Stimulated activated CD8-positive, alpha-beta memory T cell treated with anti-CD3 and anti-CD28 coated beads, Interleukin-7, amount 100 ng/mL, for 1 hour (primary cell): ENCODE measurements around the gene NTN4.
"Not testable (repeated sequence)": the region's sequence is repeated elsewhere in the genome, so short reads cannot be mapped to it uniquely, and the experiment has no call there.

Source experiments
- DNase-seq, 2 donors: peaks; one replicate each; pipeline ENCODE4 v3.0.0-alpha.2; 2020; ENCODE audit warnings: low read depth in 2 of 2

The NTN4 gene

DNA sequence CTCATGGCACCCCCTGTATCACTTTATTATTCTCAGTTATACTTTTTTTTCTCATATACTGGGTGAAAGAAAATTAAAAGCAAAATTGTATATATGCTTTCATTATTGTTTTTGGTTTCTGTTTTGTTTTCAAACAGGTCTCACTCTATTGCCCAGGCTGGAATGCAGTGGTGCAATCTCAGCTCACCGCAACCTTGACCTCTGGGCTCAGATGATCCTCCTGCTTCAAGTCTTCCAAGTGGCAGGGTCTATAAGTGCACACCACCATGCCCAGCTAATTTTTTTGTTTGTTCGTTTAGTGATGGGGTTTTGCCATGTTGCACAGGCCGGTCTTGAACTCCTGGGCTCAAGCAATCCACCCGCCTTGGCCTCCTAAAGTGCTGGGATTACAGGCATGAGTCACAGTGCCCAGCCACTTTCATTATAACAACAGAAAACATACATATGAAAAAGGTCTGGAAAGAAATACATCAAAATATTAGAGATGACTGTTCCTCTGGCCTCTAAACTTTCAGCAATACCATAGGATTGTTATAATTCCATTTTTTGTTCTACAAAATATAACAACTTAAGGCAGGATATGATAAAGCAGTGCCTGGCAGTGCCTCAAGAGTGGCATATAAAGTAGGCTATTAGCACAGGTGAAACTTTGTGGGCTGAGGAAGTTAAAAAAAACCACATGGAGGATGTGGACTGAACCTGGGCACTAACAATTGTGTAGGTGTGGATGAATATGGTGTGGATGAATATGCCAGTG is 5.8 kb upstream of the NTN4 start:
- no peak for DNase-seq

- no peak for DNase-seq
These were observed 619 bp upstream of the NTN4 start for GRCh38 chr12:95790917-95791849.

- DNase-seq = no peak
These were observed 1.2 kb downstream of the NTN4 start for GRCh38 chr12:95789126-95790032.

GRCh38 chr12:95788637-95789036 is 1.9 kb downstream of the NTN4 start:
- DNase-seq = no peak

GRCh38 chr12:95787274-95787818 is 3.2 kb downstream of the NTN4 start:
- DNase-seq = no peak

GRCh38 chr12:95784915-95785314 is 5.6 kb downstream of the NTN4 start:
- no peak for DNase-seq

DNA sequence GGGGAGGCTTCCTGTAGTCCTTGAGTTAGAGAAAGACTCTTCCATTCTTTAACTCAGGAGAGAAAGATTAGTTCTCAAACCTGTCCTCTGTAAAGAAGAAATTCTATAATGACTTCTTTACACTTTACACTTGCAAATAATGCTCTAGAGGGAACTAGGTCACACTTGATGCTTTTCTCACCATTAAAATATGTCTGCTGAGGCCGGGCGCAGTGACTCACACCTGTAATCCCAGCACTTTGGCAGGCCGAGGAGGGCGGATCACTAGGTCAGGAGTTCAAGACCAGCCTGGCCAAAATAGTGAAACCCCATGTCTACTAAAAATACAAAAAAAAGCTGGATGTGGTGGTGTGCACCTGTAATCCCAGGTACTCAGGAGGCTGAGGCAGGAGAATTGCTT is 6.3 kb downstream of the NTN4 start:
- no peak for DNase-seq

GRCh38 chr12:95775466-95775865 is 15.1 kb downstream of the NTN4 start:
- DNase-seq = not testable (repeated sequence)

- DNase-seq = no peak
These were observed 16.1 kb downstream of the NTN4 start for GRCh38 chr12:95774311-95775045.

DNA sequence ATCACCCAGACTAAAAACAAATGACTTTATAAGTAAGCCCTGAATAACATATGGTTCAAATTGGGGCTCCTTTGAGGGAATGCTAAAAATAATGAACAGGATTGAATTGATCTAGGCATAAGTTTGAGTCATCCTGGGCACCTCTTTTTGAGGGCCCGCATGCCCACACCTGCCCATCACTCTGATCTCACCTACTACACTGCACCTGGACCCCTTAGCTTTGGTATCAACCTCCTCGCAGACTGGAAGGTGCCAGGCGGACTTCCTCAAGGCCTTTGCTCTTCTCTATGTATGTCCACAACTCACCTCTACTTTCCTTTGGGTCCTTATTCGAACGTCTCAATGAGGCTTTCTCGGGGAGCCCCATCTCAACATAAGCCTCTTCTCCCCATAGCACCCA is 17.2 kb downstream of the NTN4 start:
- DNase-seq = no peak

GRCh38 chr12:95767703-95768102 is 22.9 kb downstream of the NTN4 start:
- DNase-seq = no peak

DNA sequence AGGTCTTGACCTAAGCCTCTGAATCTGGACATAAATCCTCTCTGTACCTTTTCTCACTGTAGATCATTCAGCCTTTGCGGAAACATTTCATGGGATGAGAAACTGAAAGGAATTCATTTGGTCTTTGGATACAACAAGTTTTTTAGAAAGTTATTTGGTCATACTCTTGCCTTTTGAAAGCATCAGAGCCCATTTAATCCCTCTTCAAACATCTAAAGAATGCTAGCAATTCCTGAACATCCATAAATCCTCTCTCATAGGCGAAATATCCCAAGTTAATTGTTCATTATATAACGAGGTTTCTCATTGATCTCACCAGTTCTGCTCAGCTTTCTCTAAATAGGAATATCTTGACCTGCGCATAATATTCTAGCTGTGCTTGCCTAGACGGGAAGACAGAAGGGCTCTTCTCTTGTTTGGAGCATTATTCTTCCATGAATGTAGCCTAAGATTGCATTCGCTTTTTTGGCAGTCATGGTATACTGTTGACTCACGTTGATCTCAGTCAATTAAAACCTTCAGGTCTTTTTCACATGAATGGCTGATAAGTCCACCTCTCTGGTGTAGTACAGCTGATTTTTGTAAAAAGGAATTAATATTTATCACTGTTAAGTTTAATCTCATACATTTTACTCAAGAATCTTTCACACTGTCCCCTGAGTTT is 24.1 kb downstream of the NTN4 start:
- no peak for DNase-seq

- DNase-seq = no peak
These were observed 25.7 kb downstream of the NTN4 start for GRCh38 chr12:95764848-95765247.

DNA sequence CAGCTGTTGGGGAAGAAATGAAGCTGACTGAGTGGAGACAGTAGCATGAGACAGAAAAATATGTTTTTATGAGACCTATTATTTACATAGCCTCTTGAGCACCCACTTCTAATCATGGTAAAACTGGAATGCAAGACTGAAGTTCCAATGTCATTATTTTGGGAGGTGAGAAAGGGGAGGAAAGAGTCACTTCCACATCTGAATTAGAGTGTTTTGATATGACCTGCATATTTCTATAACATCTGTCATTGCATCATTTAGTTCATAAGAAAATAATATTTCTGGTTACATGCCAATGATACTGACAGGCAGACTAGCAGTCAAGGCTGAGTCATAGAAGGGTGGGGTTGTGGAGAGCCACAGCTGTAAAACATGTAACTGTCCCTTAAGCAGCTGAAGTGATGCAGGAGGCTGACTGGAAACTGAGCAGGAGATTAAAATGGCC is 26.7 kb downstream of the NTN4 start:
- DNase-seq = no peak

DNA sequence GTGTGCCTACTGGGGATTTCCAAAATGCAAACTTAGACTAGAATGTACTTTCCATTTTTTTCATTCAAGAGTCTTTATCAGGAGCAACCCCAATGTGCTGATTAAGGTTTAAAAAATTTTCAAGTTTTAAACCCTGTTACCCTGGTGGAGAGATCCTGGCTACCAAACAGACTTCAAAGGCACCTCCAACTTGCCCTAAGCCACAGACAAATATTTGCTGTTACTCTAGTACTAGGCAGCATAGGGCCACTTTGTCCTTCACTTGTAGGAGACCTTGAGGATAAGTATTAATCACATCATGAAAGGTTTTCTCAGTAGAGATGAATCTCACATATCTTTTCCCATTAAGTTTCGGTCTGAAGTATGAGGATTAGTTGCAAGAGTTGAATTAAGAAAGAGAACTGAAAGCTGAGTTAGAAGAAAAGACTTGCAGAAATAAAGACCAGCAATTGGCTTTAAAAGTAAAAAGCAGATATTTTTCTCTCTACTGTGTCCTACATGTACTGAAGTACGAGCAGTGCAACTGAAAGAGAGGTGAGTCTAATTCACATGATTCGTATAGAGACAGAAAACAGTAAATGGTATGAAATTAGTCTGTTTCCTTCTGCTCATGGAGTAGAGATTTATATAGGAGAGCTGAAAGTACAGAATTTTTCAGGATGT is 28.3 kb downstream of the NTN4 start:
- no peak for DNase-seq

DNA sequence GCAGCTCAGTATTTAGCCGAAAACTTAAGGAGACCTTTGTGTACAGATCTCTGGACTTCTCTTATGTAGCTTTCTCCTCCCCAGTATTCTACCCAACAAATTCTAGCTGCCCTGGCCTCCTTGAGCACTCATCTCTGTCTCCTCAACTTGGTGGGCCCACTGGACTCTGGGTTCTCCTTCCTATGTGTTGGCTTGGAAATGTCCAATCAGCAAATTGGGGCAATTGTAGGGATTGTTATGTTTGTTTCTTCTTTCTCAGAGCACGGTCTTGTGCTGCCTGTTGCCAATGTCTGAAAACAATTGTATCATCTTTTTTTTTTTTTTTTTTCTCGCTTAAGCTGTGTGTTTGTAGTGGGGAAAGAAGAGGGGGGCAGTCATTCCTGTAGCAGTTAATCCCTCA is 30.2 kb downstream of the NTN4 start:
- DNase-seq = no peak

DNA sequence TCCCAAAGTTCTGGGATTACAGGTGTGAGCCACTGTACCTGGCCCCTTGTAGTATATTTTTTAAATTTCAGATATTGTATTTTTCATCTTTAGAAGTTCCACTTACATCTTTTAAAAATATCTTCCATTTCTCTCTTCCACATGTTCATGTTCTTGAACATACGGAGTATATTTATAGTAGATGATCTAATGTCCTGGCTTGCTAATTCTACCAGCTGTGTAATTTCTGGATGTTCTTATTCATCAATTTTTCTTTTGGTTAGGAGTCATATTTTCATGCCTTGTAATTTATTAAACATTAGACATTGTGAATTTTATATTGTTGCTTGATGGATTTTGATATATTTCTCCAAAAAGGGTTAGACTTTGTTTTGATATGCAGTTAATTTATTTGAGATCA is 30.8 kb downstream of the NTN4 start:
- no peak for DNase-seq

- no peak for DNase-seq
These were observed 31.5 kb downstream of the NTN4 start for GRCh38 chr12:95759039-95759438.

DNA sequence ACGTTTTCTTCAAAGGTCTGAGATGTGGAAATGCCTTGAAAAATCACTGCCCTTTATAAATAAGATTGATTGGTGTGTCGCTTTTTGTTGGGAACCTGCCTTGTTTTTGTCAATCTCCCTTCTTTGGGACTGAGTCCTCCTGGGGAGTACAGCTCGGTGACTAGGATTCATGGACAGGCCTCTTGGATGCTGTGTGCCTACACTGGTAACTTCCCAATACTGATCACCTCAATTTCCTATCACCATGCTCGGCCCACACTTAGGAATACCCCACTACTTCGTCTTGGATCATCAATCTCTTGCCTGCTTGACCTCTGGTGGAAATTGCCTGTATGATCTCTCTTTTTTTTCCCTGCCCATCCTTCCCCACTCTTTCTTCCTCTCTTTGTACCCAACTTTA is 34.2 kb downstream of the NTN4 start:
- DNase-seq = no peak
